Prostate gland (tissue), 2 donors: Measurements from ENCODE around the gene TRIB2.

Experiments
- CTCF ChIP-seq, 4 experiments: fragments of 200-600 bp in 2 of 4; fragments of 450-650 bp in 2 of 4; sonication (generic) in 2 of 4; IDR thresholded peaks; 1 replicate in 3 of 4; 2 replicates in 1 of 4; pipeline ENCODE4 v1.5.1; 2016 to 2019; ENCODE audit warnings: antibody characterized with exemption in 4 of 4, mild to moderate bottlenecking in 2 of 4, moderate library complexity in 2 of 4
- POLR2A ChIP-seq: fragments of 450-650 bp; IDR thresholded peaks from one replicate; pipeline ENCODE4 v1.6.1; 2016; ENCODE audit warnings: antibody characterized with exemption, mild to moderate bottlenecking
- POLR2AphosphoS5 ChIP-seq: sonication (generic); formaldehyde crosslinking; IDR thresholded peaks from one replicate; pipeline ENCODE4 v1.6.1; 2017; ENCODE audit warnings: antibody characterized with exemption

GRCh38 chr2:12701786-12702167 lies 15.0 kb upstream of the TRIB2 start:
- TF ChIP-seq CTCF (IDR thresholded peaks at IDR 0.05) (no peak), POLR2A (no peak), POLR2AphosphoS5 (no peak)
